ENCODE data around the gene LAMB1. TPM values are rescaled to one million over a fixed set of nuclear protein-coding genes. Genes with fewer than 3 reads are reported as not detected.

The LAMB1 gene
- total RNA-seq, 1 experiment from 2014 or later = 101 TPM

- TF ChIP-seq AR (CRISPR knock-in tag; IDR thresholded peaks at IDR 0.05) (no peak), NFE2L1 (CRISPR knock-in tag; IDR thresholded peaks at IDR 0.05) (no peak), TEAD4 (CRISPR knock-in tag; IDR thresholded peaks at IDR 0.05) (no peak), ZBTB21 (CRISPR knock-in tag; IDR thresholded peaks at IDR 0.05; ENCODE audit: borderline replicate concordance) (no peak), FOXP1 (CRISPR knock-in tag; IDR thresholded peaks at IDR 0.05; ENCODE audit: borderline replicate concordance) (no peak)
These were observed 29.1 kb downstream of the LAMB1 start (continued) for GRCh38 chr7:107973861-107974260.

- ATAC-seq (no peak), DNase-seq (ENCODE audit: low spot score) (no peak)
- no peak overlapping the region for H3K27ac Mint-ChIP-seq
- POLR2A ChIA-PET = no interaction called here
- no peaks in the 10 kb centered on the region for H3K9me3 Mint-ChIP-seq
- no peak overlapping the region for H3K4me3 Mint-ChIP-seq
- peaks cover 24% of the 10 kb centered on the region for H3K4me1 Mint-ChIP-seq
- CTCF ChIA-PET = no interaction called here
- H3K36me3 Mint-ChIP-seq = peaks cover 58% of the 10 kb centered on the region
- TF ChIP-seq GTF2I (CRISPR knock-in tag; conservative IDR thresholded peaks at IDR 0.05) (no peak), E2F5 (CRISPR knock-in tag; IDR thresholded peaks at IDR 0.05) (no peak), SMAD4 (CRISPR knock-in tag; IDR thresholded peaks at IDR 0.05) (no peak), CREM (CRISPR knock-in tag; IDR thresholded peaks at IDR 0.05) (no peak), SMAD3 (CRISPR knock-in tag; IDR thresholded peaks at IDR 0.05; ENCODE audit: borderline replicate concordance) (no peak), ETV6 (CRISPR knock-in tag; IDR thresholded peaks at IDR 0.05) (no peak), KAT7 (CRISPR knock-in tag; IDR thresholded peaks at IDR 0.05; ENCODE audit: borderline replicate concordance) (no peak), AR (CRISPR knock-in tag; IDR thresholded peaks at IDR 0.05) (no peak), STAT6 (CRISPR knock-in tag; conservative IDR thresholded peaks at IDR 0.05; ENCODE audit: low read depth) (no peak)
- no peaks in the 10 kb centered on the region for H3K27me3 Mint-ChIP-seq (ENCODE audit: low read depth)
These were observed 30.0 kb downstream of the LAMB1 start for GRCh38 chr7:107972941-107973376.

- no peak overlapping the region for H3K27ac Mint-ChIP-seq
- H3K4me1 Mint-ChIP-seq = peaks cover 15% of the 10 kb centered on the region
- TF ChIP-seq USF2 (CRISPR knock-in tag; IDR thresholded peaks at IDR 0.05) (no peak), SOX15 (CRISPR knock-in tag; IDR thresholded peaks at IDR 0.05) (no peak), GABPB1 (CRISPR knock-in tag; IDR thresholded peaks at IDR 0.05) (0 out of 2 replicates have a peak, but pooled peaks have one; percentile 35)
- H3K9me3 Mint-ChIP-seq = no peaks in the 10 kb centered on the region
- H3K27me3 Mint-ChIP-seq (ENCODE audit: low read depth) = no peaks in the 10 kb centered on the region
- ATAC-seq (no peak), DNase-seq (ENCODE audit: low spot score) (no peak)
- CTCF ChIA-PET = no interaction called here
- POLR2A ChIA-PET = no interaction called here
- H3K36me3 Mint-ChIP-seq = peaks cover 49% of the 10 kb centered on the region
- H3K4me3 Mint-ChIP-seq = no peak overlapping the region
These were observed 30.9 kb downstream of the LAMB1 start for GRCh38 chr7:107972075-107972482.
